ENCODE results near the gene BEX4.
"Not testable (repeated sequence)": the region's sequence is repeated elsewhere in the genome, so short reads cannot be mapped to it uniquely, and the experiment has no call there.

Gene BEX4

GRCh38 chrX:103214870-103215424 is at the start of gene BEX4:
BEX4 (plus strand) TSS chrX:103215108; CDS start chrX:103216154, 1,046 bp downstream.
- DNase-seq = peak; percentile 84

- no peak for DNase-seq
These were observed 44.7 kb upstream of the BEX4 start for GRCh38 chrX:103170216-103170615.

GRCh38 chrX:103171353-103171752 is 43.6 kb upstream of the BEX4 start:
- DNase-seq = no peak

GRCh38 chrX:103175256-103175655 is 39.7 kb upstream of the BEX4 start:
- not testable (repeated sequence) for DNase-seq

- peak; percentile 40 for DNase-seq
These were observed 38.8 kb upstream of the BEX4 start for GRCh38 chrX:103175944-103176753.

GRCh38 chrX:103177556-103177955 is 37.4 kb upstream of the BEX4 start:
- no peak for DNase-seq

GRCh38 chrX:103183912-103184311 is 31.0 kb upstream of the BEX4 start:
- no peak for DNase-seq

GRCh38 chrX:103187953-103188475 is 26.9 kb upstream of the BEX4 start:
- no peak for DNase-seq

GRCh38 chrX:103197721-103198306 is 17.1 kb upstream of the BEX4 start:
- no peak for DNase-seq

- not testable (repeated sequence) for DNase-seq
These were observed 16.2 kb upstream of the BEX4 start for GRCh38 chrX:103198668-103199067.

GRCh38 chrX:103201041-103201440 is 13.9 kb upstream of the BEX4 start:
- no peak for DNase-seq

- DNase-seq = no peak
These were observed 4.9 kb upstream of the BEX4 start for GRCh38 chrX:103210056-103210455.

GRCh38 chrX:103211012-103211715 is 3.7 kb upstream of the BEX4 start:
- peak; percentile 56 for DNase-seq

GRCh38 chrX:103212749-103213457 is 2.0 kb upstream of the BEX4 start:
- no peak for DNase-seq

- DNase-seq = peak; percentile 54
These were observed 600 bp downstream of the BEX4 start for GRCh38 chrX:103215425-103215991.

GRCh38 chrX:103220511-103221323 is 5.8 kb downstream of the BEX4 start:
- DNase-seq = no peak

- DNase-seq = not testable (repeated sequence)
These were observed 11.0 kb downstream of the BEX4 start for GRCh38 chrX:103225918-103226317.

- DNase-seq = no peak
These were observed 18.4 kb downstream of the BEX4 start for GRCh38 chrX:103233263-103233662.

- DNase-seq = no peak
These were observed 20.0 kb downstream of the BEX4 start for GRCh38 chrX:103234869-103235268.

GRCh38 chrX:103235608-103236007 is 20.7 kb downstream of the BEX4 start:
- DNase-seq = not testable (repeated sequence)

- no peak for DNase-seq
These were observed 21.4 kb downstream of the BEX4 start for GRCh38 chrX:103236296-103236695.
